MCF 10A (cell line): ENCODE measurements around the gene PALLD. TPM values are rescaled to one million over a fixed set of nuclear protein-coding genes. Genes with fewer than 3 reads are reported as not detected.

Experiments
- BruUV-seq: library from RNA; stranded (reverse); fragments of 400-500 nt; replicated peaks from 2 replicates; lab custom pipeline; 2021; lab: Mats Ljungman, UMichigan
- CTCF ChIA-PET: fragments of 300-600 bp; sonication (Branson Sonifier 250); formaldehyde crosslinking; extraction: SDS; loops from one replicate; lab custom pipeline; 2021; ENCODE audit warnings: antibody characterized with exemption, inconsistent platforms; lab: Yijun Ruan, JAX
- POLR2A ChIA-PET: fragments of 300-600, 350-650 bp; sonication (Branson Sonifier 250); formaldehyde crosslinking; extraction: SDS; loops from one replicate; lab custom pipeline; 2020; ENCODE audit warnings: antibody characterized with exemption, inconsistent platforms; lab: Yijun Ruan, JAX
- DNase-seq: peaks from one replicate; pipeline ENCODE4 v3.0.0-alpha.2; 2018; ENCODE audit not compliant: unreplicated experiment
- H3K27ac Mint-ChIP-seq: one replicate; pipeline ENCODE4 v1.8.0; 2022; ENCODE audit warnings: mild to moderate bottlenecking, low read depth, mixed read lengths; ENCODE audit not compliant: unreplicated experiment
- H3K27me3 Mint-ChIP-seq: one replicate; pipeline ENCODE4 v1.8.0; 2022; ENCODE audit warnings: mixed read lengths; ENCODE audit not compliant: insufficient read depth, unreplicated experiment
- H3K36me3 Mint-ChIP-seq: one replicate; pipeline ENCODE4 v1.8.0; 2022; ENCODE audit warnings: mild to moderate bottlenecking, moderate library complexity, mixed read lengths; ENCODE audit not compliant: insufficient read depth, unreplicated experiment
- H3K4me1 Mint-ChIP-seq: one replicate; pipeline ENCODE4 v1.8.0; 2022; ENCODE audit warnings: mixed read lengths; ENCODE audit not compliant: insufficient read depth, unreplicated experiment
- H3K4me3 Mint-ChIP-seq: one replicate; pipeline ENCODE4 v1.8.0; 2022; ENCODE audit warnings: mild to moderate bottlenecking, moderate library complexity, mixed read lengths; ENCODE audit not compliant: unreplicated experiment
- H3K9me3 Mint-ChIP-seq: one replicate; pipeline ENCODE4 v1.8.0; 2022; ENCODE audit warnings: mixed read lengths; ENCODE audit not compliant: unreplicated experiment
- CTCF ChIP-seq: fragments of 200-600 bp; IDR thresholded peaks from one replicate; pipeline ENCODE4 v1.8.0; 2022; ENCODE audit warnings: antibody characterized with exemption, mild to moderate bottlenecking; ENCODE audit not compliant: unreplicated experiment
- intact Hi-C: fragments of 100-400 bp; cut with micrococcal nuclease; formaldehyde crosslinking; loops from 2 replicates; pipeline ENCODE4 v1.14.1; 2022
- total RNA-seq: library from RNA; stranded (reverse); gene quantifications from 2 replicates; pipeline ENCODE4 v1.2.3, GENCODE V29; 2022

PALLD gene
- total RNA-seq, 1 experiment from 2014 or later: 191 TPM

- no TSS peak for BruUV-seq
- Mint-ChIP-seq H3K4me1 (peaks cover 11% of the 10 kb centered on the region), H3K27me3 (no peaks in the 10 kb centered on the region), H3K4me3 (no peak overlapping the region), H3K27ac (no peak overlapping the region), H3K9me3 (no peaks in the 10 kb centered on the region), H3K36me3 (peaks cover 5% of the 10 kb centered on the region)
- POLR2A ChIA-PET: interaction anchor here (0.6 kb wide), 1 partner anchor 841 kb away, joined by 3 read pairs; no protein-coding TSS in a partner anchor
- no peak for TF ChIP-seq CTCF
- CTCF ChIA-PET: no interaction called here
- no peak for DNase-seq
- intact Hi-C loops: no loop called here
Observed at GRCh38 chr4:168472920-168473319, 23.9 kb upstream of the PALLD start.

- DNase-seq: no peak
- Mint-ChIP-seq H3K4me1 (peaks cover 17% of the 10 kb centered on the region), H3K27ac (peak overlapping the region; percentile 78), H3K36me3 (peaks cover 11% of the 10 kb centered on the region), H3K9me3 (no peaks in the 10 kb centered on the region), H3K4me3 (no peak overlapping the region), H3K27me3 (no peaks in the 10 kb centered on the region)
- no TSS peak for BruUV-seq
- TF ChIP-seq CTCF: no peak
- ChIA-PET POLR2A (interaction anchor here (0.5 to 1.3 kb wide), 4 partner anchors 11 to 156 kb away, joined by 3 to 5 read pairs (median 3); partner anchors contain the start of gene DDX60), CTCF (interaction anchor here (1.0 kb wide), 1 partner anchor 39 kb away, joined by 3 read pairs; no protein-coding TSS in a partner anchor)
- intact Hi-C loops: no loop called here
Observed at GRCh38 chr4:168474660-168475320, 22.1 kb upstream of the PALLD start.

GRCh38 chr4:168475745-168476144 lies 21.1 kb upstream of the PALLD start:
- intact Hi-C loops: no loop called here
- POLR2A ChIA-PET: interaction anchor here (0.6 to 1.3 kb wide), 3 partner anchors 9 to 786 kb away, joined by 3 to 4 read pairs (median 3); no protein-coding TSS in a partner anchor
- Mint-ChIP-seq H3K9me3 (no peaks in the 10 kb centered on the region), H3K27me3 (no peaks in the 10 kb centered on the region), H3K4me1 (peaks cover 17% of the 10 kb centered on the region), H3K36me3 (peaks cover 13% of the 10 kb centered on the region), H3K27ac (no peak overlapping the region), H3K4me3 (no peak overlapping the region)
- no peak for TF ChIP-seq CTCF
- peak; percentile 52 for DNase-seq
- no TSS peak for BruUV-seq
- CTCF ChIA-PET: interaction anchor here (1.0 kb wide), 1 partner anchor 38 kb away, joined by 3 read pairs; no protein-coding TSS in a partner anchor

GRCh38 chr4:168478868-168479267 lies 18.0 kb upstream of the PALLD start:
- BruUV-seq: no TSS peak
- Mint-ChIP-seq H3K27me3 (no peaks in the 10 kb centered on the region), H3K27ac (no peak overlapping the region), H3K4me3 (peak overlapping the region; percentile 96), H3K9me3 (no peaks in the 10 kb centered on the region), H3K36me3 (peaks cover 13% of the 10 kb centered on the region), H3K4me1 (peaks cover 29% of the 10 kb centered on the region)
- intact Hi-C loops: no loop called here
- ChIA-PET POLR2A (interaction anchor here (2.4 kb wide), 1 partner anchor 161 kb away, joined by 14 read pairs; the partner anchor contains the start of gene DDX60), CTCF (interaction anchor here (0.6 kb wide), 1 partner anchor 216 kb away, joined by 3 read pairs; no protein-coding TSS in a partner anchor)
- no peak for TF ChIP-seq CTCF
- no peak for DNase-seq
